ENCODE measurements around the gene NKX6-2.
"Not testable (repeated sequence)": the region's sequence is repeated elsewhere in the genome, so short reads cannot be mapped to it uniquely, and the experiment has no call there.

The NKX6-2 gene

GRCh38 chr10:132785723-132786475 is at the start of gene NKX6-2:
Gene NKX6-2, minus strand, starts transcription at chr10:132786147. Its CDS starts 199 bp downstream, at chr10:132785948.
- no peak for DNase-seq

GRCh38 chr10:132834891-132835847 is 49.2 kb upstream of the NKX6-2 start:
- DNase-seq = no peak

- DNase-seq = no peak
Observed at GRCh38 chr10:132834311-132834761, 48.4 kb upstream of the NKX6-2 start.

- no peak for DNase-seq
Observed at GRCh38 chr10:132833421-132834111, 47.6 kb upstream of the NKX6-2 start.

GRCh38 chr10:132832186-132832969 is 46.4 kb upstream of the NKX6-2 start:
- no peak for DNase-seq

GRCh38 chr10:132829403-132829802 is 43.5 kb upstream of the NKX6-2 start:
- DNase-seq = no peak

- DNase-seq = no peak
Observed at GRCh38 chr10:132828681-132829080, 42.7 kb upstream of the NKX6-2 start.

- DNase-seq = no peak
Observed at GRCh38 chr10:132827861-132828539, 42.1 kb upstream of the NKX6-2 start.

- DNase-seq = no peak
Observed at GRCh38 chr10:132827423-132827789, 41.5 kb upstream of the NKX6-2 start.

GRCh38 chr10:132826524-132827422 is 40.8 kb upstream of the NKX6-2 start:
- DNase-seq = no peak

- DNase-seq = not testable (repeated sequence)
Observed at GRCh38 chr10:132825783-132826523, 40.0 kb upstream of the NKX6-2 start.

GRCh38 chr10:132820056-132820455 is 34.1 kb upstream of the NKX6-2 start:
- DNase-seq = no peak

GRCh38 chr10:132817701-132818211 is 31.8 kb upstream of the NKX6-2 start:
- DNase-seq = no peak

- DNase-seq = no peak
Observed at GRCh38 chr10:132816718-132817117, 30.8 kb upstream of the NKX6-2 start.

- DNase-seq = no peak
Observed at GRCh38 chr10:132815168-132815857, 29.4 kb upstream of the NKX6-2 start.

GRCh38 chr10:132814469-132814856 is 28.5 kb upstream of the NKX6-2 start:
- DNase-seq = no peak

GRCh38 chr10:132813560-132814468 is 27.9 kb upstream of the NKX6-2 start:
- no peak for DNase-seq

GRCh38 chr10:132813001-132813401 is 27.1 kb upstream of the NKX6-2 start:
- DNase-seq = no peak
